Astrocyte of the spinal cord (primary cell): ENCODE data around the gene ATP2A1.

Experiments used
- DNase-seq: peaks from one replicate; pipeline ENCODE4 v3.0.0; 2011; ENCODE audit warnings: low read depth, low spot score
- H3K4me3 ChIP-seq: 2 replicates; pipeline ENCODE4 v1.5.1; 2011; ENCODE audit warnings: low read depth, mild to moderate bottlenecking, low read length, moderate library complexity
- CTCF ChIP-seq: IDR thresholded peaks from 2 replicates; pipeline ENCODE4 v1.5.1; 2012; ENCODE audit warnings: low read depth, mild to moderate bottlenecking, low read length, inconsistent platforms
- in situ Hi-C: cut with HindIII; loops from 2 replicates; pipeline ENCODE4 v1.10.0; 2017; ENCODE audit warnings: low sequenced_read_pairs

The ATP2A1 gene

GRCh38 chr16:28915181-28915580, 36.9 kb downstream of the ATP2A1 start:
- no peak overlapping the region for H3K4me3 ChIP-seq
- in situ Hi-C loops: no loop called here
- no peak for TF ChIP-seq CTCF
- peak; percentile 17 for DNase-seq

GRCh38 chr16:28917095-28917494, 38.8 kb downstream of the ATP2A1 start:
- TF ChIP-seq CTCF: no peak
- H3K4me3 ChIP-seq: no peak overlapping the region
- DNase-seq: no peak
- in situ Hi-C loops: no loop called here

GRCh38 chr16:28918698-28919097, 40.4 kb downstream of the ATP2A1 start:
- in situ Hi-C loops: no loop called here
- DNase-seq: no peak
- no peak overlapping the region for H3K4me3 ChIP-seq
- no peak for TF ChIP-seq CTCF

GRCh38 chr16:28923231-28923587, 44.9 kb downstream of the ATP2A1 start:
- no peak for DNase-seq
- in situ Hi-C loops: no loop called here
- no peak overlapping the region for H3K4me3 ChIP-seq
- TF ChIP-seq CTCF: no peak

GRCh38 chr16:28923652-28924398, 45.5 kb downstream of the ATP2A1 start:
- in situ Hi-C loops: no loop called here
- no peak for TF ChIP-seq CTCF
- no peak for DNase-seq

GRCh38 chr16:28924399-28924761, 46.1 kb downstream of the ATP2A1 start:
- peak overlapping the region; percentile 78 for H3K4me3 ChIP-seq
- DNase-seq: no peak
- in situ Hi-C loops: no loop called here
- TF ChIP-seq CTCF: no peak

More at GRCh38 chr16:28923652-28924398, 45.5 kb downstream of the ATP2A1 start:
- H3K4me3 ChIP-seq: peak overlapping the region; percentile 78
